Purkinje cell (primary cell): ENCODE results near the gene RAD9B. TPM values are rescaled to one million over a fixed set of nuclear protein-coding genes. Genes with fewer than 3 reads are reported as not detected.

ENCODE experiments used
- polyA plus RNA-seq: library from polyadenylated mRNA; unstranded; fragments of >200 nt; fragmentation: Nextera tagmentation; gene quantifications from 2 replicates; pipeline ENCODE4 v1.2.1, GENCODE V29; 2014

The RAD9B gene
- polyA plus RNA-seq, result not detected in 2 replicates

GRCh38 chr12:110501752-110502738, at the start of gene RAD9B, which contains the start of gene VPS29:
Gene RAD9B, plus strand, starts transcription at chr12:110502331. Its CDS starts 7 bp downstream, at chr12:110502338.
Gene VPS29, minus strand, starts transcription at chr12:110502111. Its CDS starts 60 bp downstream, at chr12:110502051.

DNA sequence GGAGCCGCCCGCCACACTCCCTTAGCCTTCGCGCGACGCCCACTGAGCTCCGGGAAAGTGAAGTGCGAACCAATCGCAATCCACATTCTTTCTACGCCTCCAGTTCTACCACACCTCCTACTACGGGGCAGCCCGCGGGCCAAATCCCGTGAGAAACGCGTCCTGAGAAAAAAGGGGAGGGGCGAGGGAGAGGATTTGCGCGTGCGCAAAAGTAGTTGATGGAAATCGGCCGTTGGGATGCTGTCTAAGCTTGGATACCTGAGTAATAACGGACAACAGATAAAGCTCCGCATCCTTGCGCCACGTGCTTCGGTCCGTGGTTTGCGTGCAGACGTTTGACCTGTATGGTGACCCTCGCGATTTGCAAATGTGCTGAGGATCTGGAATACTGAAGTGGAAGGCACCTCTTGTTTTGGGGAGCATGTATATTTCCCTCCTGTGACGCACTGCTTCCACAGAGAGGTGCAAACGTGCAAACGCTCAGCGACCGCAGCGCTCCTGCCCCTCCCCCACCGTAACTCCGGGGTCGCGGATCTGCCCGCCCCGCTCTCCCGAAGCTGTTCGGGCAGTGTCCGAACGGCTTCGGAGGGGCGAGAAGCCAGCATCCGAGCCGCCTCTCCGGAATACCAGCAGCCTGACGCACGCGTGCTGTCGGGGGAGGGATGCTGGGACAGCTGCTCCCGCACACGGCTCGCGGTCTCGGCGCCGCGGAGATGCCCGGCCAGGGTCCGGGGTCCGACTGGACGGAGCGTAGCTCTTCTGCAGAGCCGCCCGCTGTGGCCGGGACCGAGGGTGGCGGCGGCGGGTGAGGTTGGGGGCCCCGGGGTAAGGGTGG, 33.7 kb upstream of the RAD9B start, which contains the start of the genes FAM216A and GPN3:
TSS of gene FAM216A (plus strand) at position 632 of the 835 bp plus-strand sequence. CDS start at position 663, 31 bp downstream.
TSS of gene GPN3 (minus strand) at position 44 of the 835 bp plus-strand sequence. CDS start 54 bp downstream, outside the sequence.

Other genes starting within 250 kb of the RAD9B start
- gene ATP2A2, start 221.1 kb upstream of the RAD9B start, polyA plus RNA-seq, result 626 and 758 TPM in 2 replicates
- gene ANAPC7, start 98.6 kb upstream of the RAD9B start, polyA plus RNA-seq, result 48.7 and 54.4 TPM in 2 replicates
- 480 and 540 TPM in 2 replicates for gene ARPC3, start 52.0 kb upstream of the RAD9B start, polyA plus RNA-seq
- 37.9 and 52.5 TPM in 2 replicates for gene GPN3, start 34.1 kb upstream of the RAD9B start, polyA plus RNA-seq
- gene FAM216A, start 33.5 kb upstream of the RAD9B start, polyA plus RNA-seq, result 69.0 and 70.7 TPM in 2 replicates
- gene VPS29, start 220 bp upstream of the RAD9B start, polyA plus RNA-seq, result 561 and 578 TPM in 2 replicates
- gene PPTC7, start 81.0 kb downstream of the RAD9B start, polyA plus RNA-seq, result 27.5 and 28.5 TPM in 2 replicates
- 12.0 and 13.8 TPM in 2 replicates for gene TCTN1, start 111.8 kb downstream of the RAD9B start, polyA plus RNA-seq
- 0.50 and 1.2 TPM in 2 replicates for gene HVCN1, start 186.8 kb downstream of the RAD9B start, polyA plus RNA-seq
- gene PPP1CC, start 240.6 kb downstream of the RAD9B start, polyA plus RNA-seq, result 43.1 and 59.7 TPM in 2 replicates